ENCODE data around the gene TSPAN19.

The TSPAN19 gene

DNA sequence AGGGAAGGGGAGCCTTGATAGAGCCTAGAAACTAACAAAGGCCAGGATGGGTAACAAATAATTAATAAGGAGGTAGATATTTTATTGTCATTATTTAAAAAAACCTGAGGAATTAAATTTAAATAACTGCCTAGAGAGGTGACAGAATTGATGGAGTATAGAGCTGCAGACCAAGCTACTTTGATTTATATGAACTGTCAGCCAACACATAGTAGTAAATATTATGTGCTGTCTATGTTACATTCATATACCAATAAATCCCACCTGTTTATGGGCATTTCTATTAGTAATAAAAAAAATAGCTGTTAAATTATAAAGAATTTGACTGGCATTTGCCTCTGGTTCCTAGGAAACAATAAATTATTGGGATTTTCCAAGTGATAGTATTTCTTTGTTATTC is 37.7 kb downstream of the TSPAN19 start:
- no peak for DNase-seq

GRCh38 chr12:84996759-84997158 is 39.3 kb downstream of the TSPAN19 start:
- no peak for DNase-seq

DNA sequence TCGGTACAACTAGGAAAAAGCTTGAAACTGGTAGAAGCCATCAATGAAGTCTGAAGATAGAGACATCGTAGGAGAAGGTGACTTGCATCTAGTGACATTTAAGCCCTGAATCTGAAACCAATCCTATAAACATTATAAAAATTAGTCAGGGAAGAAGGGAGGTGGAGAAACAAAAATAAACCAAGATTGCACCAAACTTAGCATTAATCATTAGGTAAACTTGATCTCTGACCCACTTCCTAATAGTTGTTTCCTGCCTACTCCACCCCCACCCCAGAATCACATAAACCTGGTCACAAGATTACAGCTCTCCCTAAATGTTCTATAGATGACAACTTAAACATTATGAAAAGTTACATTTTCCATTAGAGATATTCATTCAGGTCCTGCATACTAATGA is 40.4 kb downstream of the TSPAN19 start:
- no peak for DNase-seq

- no peak for DNase-seq
Observed at GRCh38 chr12:84994426-84994825, 41.7 kb downstream of the TSPAN19 start.

GRCh38 chr12:84986586-84986985 is 49.5 kb downstream of the TSPAN19 start:
- no peak for DNase-seq

GRCh38 chr12:84986117-84986516 is 50.0 kb downstream of the TSPAN19 start:
- DNase-seq: no peak

DNA sequence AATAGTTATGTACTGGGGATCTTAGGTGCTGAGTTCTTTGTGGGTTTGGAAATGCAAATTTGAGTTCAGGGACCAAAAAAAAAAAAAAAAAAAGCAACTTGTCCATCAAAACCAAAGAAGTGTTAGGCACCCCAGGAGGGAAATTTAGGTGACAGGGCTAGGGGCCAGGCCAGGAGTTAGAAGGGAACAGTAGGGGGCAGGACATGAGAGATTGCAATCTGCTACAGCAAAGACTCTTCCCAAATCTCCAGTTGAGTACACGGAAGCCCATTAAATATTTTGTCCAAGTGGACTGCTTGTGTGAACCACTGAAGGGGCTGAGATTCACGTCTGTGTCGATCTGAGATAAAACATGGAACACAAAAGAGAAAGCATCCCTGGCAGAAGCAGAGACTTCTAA is 52.8 kb downstream of the TSPAN19 start:
- no peak for DNase-seq

- no peak for DNase-seq
Observed at GRCh38 chr12:84982888-84983287, 53.2 kb downstream of the TSPAN19 start.

GRCh38 chr12:84978921-84979320 is 57.2 kb downstream of the TSPAN19 start:
- no peak for DNase-seq

- DNase-seq: no peak
Observed at GRCh38 chr12:84976133-84976532, 59.9 kb downstream of the TSPAN19 start.

DNA sequence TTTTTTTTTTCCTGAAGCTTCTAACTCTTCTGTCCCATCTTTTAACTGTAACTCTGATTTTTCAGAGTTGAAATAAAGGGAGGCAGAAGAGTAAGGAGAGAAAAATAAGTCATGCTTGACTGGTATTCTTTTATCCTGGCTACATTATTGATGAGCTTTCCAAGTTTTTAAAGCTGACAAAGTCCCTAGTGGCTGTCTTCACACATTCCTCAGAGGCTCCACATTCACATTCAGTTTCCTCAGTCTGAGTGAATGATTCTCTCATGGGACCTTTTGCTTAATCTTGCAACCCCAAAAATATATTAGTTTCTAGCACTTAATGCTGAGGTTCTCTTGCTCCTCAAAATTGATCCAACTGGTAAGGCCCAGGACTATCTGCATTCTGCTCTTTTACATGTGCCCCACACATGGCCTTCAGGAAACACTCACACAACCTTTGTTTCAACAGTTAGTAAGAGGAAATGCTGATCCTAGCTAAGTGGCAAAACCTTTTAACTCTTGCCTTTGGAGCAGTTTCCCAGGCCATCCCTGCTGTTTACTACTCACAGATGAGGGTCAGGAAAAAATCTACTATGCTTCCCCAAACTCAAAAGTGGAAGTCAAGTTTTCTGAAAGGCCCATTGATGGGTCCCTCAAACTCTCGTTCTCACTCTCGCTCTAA is 61.8 kb downstream of the TSPAN19 start:
- DNase-seq: no peak

DNA sequence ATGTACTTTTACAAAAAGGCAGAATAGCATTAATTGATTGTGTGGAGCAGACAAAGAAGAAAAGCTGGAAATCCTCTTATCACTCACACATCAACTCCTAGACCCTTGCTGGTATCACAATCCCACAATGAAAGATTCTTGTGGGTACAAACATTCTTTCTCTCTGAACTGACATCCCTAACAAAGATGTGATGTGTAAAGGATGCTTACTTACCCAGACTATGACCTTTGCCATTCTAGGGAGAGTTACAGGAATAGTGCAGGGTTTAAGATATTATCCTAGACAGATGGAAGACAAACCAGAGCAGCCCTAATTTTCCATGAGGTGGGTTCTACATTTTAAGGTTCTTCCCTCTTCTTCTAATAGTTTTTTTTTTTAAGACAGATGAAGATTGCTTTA is 63.1 kb downstream of the TSPAN19 start:
- no peak for DNase-seq

GRCh38 chr12:84969226-84969625 is 66.9 kb downstream of the TSPAN19 start:
- no peak for DNase-seq

Data from CD4-positive, alpha-beta T cell treated with Interleukin-17A for 4 hours (primary cell).